HepG2 (cell line): ENCODE measurements around the gene EIF4EBP3. TPM values are rescaled to one million over a fixed set of nuclear protein-coding genes. Genes with fewer than 3 reads are reported as not detected.

Experiments used
- SAFB2 ChIP-seq: sonication (generic); formaldehyde crosslinking; IDR thresholded peaks from 2 replicates; pipeline ENCODE4 v1.5.1; 2020; ENCODE audit warnings: missing genetic modification reagents, low read depth, mild to moderate bottlenecking, borderline replicate concordance
- SMARCE1 ChIP-seq: fragments of 450-650 bp; IDR thresholded peaks from 2 replicates; pipeline ENCODE4 v1.6.1; 2017; ENCODE audit warnings: borderline replicate concordance
- ZNF205 ChIP-seq: IDR thresholded peaks from 2 replicates; pipeline ENCODE4 v1.6.1; 2018; ENCODE audit warnings: missing biosample characterization, missing genetic modification reagents
- ZNF251 ChIP-seq: sonication (generic); formaldehyde crosslinking; IDR thresholded peaks from 2 replicates; pipeline ENCODE4 v1.9.0; 2021; ENCODE audit warnings: mild to moderate bottlenecking, missing genetic modification reagents
- ZNF776 ChIP-seq: sonication (generic); formaldehyde crosslinking; IDR thresholded peaks from 2 replicates; pipeline ENCODE4 v1.4.0; 2020; ENCODE audit warnings: mild to moderate bottlenecking, missing genetic modification reagents
- polyA plus RNA-seq, 8 experiments: library from polyadenylated mRNA; depleted of rRNA in 3 of 8; stranded (reverse) in 7 of 8; unstranded in 1 of 8; fragments of >200 nt; fragmentation: Illumina TruSeq in 4 of 8; extraction: Trizol in 4 of 8; gene quantifications; 2 replicates each; pipeline versions ENCODE4 v1.2.1 to v1.2.3, GENCODE V29; 2011 to 2016; ENCODE audit warnings: low read depth in 4 of 8, missing spikeins in 1 of 8, mixed read lengths in 1 of 8; ENCODE audit not compliant: insufficient read depth in 1 of 8
- total RNA-seq, 5 experiments: library from RNA; depleted of rRNA; stranded (reverse); fragments of >200 nt; fragmentation: Illumina TruSeq; extraction: Trizol; gene quantifications; 2 replicates each; pipeline ENCODE4 v1.2.3, GENCODE V29; 2016; ENCODE audit warnings: low read depth in 1 of 5
- TF ChIP-seq, protein P1 (sequence below): sonication (generic); formaldehyde crosslinking; IDR thresholded peaks from 2 replicates; pipeline ENCODE4 v1.4.0; 2020; ENCODE audit warnings: missing genetic modification reagents, mild to moderate bottlenecking, borderline replicate concordance
- TF ChIP-seq, protein P2 (sequence below): sonication (generic); formaldehyde crosslinking; IDR thresholded peaks from 2 replicates; pipeline ENCODE4 v1.4.0; 2020; ENCODE audit warnings: mild to moderate bottlenecking, missing genetic modification reagents, borderline replicate concordance
- TF ChIP-seq, protein P3 (sequence below): sonication (generic); formaldehyde crosslinking; IDR thresholded peaks from 2 replicates; pipeline ENCODE4 v1.4.0; 2020; ENCODE audit warnings: mild to moderate bottlenecking, missing genetic modification reagents
- TF ChIP-seq, protein P4 (sequence below): sonication (generic); formaldehyde crosslinking; IDR thresholded peaks from one replicate; pipeline ENCODE4 v1.5.1; 2020; ENCODE audit warnings: mild to moderate bottlenecking, missing genetic modification reagents; ENCODE audit errors: not compliant biosample characterization
- TF ChIP-seq, protein P5 (sequence below): sonication (generic); formaldehyde crosslinking; IDR thresholded peaks from 2 replicates; pipeline ENCODE4 v1.4.0; 2020; ENCODE audit warnings: mild to moderate bottlenecking, missing genetic modification reagents

EIF4EBP3 gene
- total and polyA plus RNA-seq, 2 of the 13 experiments (the other 11 are each of a cell fraction or from before 2014, with no cell fraction given): 0.61 to 1.7 TPM

DNA sequence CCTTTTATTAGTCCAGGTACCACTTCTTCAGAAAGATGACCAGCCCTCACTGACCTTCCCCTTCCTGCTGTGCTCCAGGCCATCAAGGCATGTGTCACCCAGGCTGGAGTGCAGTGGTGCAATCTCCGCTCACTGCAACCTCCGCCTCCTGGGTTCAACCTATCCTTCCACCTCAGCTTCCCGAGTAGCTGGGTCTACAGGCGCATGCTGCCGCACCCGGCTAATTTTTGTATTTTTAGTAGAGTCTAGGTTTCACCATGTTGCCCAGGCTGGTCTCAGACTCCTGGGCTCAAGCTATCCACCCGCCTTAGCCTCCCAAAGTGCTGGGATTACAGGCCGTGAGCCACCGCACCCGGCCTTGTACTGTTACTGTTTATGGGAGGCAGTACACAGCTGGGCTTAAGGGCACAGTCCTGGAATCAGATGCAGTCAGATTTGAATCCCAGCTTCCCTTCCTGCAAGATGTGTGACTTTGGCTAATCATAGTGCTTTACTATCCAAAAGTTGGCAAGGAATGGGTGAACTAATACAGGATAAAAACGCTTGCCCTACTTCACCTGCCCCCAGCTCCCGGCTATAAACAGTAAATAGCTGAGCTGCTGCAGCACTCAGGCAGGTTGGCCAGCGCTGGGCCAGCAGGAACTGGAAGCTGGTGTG is 483 bp upstream of the EIF4EBP3 start (continued):
- TF ChIP-seq, protein P1, sequence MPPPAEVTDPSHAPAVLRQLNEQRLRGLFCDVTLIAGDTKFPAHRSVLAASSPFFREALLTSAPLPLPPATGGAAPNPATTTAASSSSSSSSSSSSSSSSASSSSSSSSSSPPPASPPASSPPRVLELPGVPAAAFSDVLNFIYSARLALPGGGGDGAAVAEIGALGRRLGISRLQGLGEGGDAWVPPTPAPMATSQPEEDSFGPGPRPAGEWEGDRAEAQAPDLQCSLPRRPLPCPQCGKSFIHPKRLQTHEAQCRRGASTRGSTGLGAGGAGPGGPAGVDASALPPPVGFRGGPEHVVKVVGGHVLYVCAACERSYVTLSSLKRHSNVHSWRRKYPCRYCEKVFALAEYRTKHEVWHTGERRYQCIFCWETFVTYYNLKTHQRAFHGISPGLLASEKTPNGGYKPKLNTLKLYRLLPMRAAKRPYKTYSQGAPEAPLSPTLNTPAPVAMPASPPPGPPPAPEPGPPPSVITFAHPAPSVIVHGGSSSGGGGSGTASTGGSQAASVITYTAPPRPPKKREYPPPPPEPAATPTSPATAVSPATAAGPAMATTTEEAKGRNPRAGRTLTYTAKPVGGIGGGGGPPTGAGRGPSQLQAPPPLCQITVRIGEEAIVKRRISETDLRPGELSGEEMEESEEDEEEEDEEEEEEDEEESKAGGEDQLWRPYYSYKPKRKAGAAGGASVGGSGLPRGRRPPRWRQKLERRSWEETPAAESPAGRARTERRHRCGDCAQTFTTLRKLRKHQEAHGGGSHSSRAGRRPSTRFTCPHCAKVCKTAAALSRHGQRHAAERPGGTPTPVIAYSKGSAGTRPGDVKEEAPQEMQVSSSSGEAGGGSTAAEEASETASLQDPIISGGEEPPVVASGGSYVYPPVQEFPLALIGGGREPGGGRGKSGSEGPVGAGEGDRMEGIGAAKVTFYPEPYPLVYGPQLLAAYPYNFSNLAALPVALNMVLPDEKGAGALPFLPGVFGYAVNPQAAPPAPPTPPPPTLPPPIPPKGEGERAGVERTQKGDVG (CRISPR knock-in tag): no peak; the same call in 1 of the 2 replicates
- TF ChIP-seq, protein P2, sequence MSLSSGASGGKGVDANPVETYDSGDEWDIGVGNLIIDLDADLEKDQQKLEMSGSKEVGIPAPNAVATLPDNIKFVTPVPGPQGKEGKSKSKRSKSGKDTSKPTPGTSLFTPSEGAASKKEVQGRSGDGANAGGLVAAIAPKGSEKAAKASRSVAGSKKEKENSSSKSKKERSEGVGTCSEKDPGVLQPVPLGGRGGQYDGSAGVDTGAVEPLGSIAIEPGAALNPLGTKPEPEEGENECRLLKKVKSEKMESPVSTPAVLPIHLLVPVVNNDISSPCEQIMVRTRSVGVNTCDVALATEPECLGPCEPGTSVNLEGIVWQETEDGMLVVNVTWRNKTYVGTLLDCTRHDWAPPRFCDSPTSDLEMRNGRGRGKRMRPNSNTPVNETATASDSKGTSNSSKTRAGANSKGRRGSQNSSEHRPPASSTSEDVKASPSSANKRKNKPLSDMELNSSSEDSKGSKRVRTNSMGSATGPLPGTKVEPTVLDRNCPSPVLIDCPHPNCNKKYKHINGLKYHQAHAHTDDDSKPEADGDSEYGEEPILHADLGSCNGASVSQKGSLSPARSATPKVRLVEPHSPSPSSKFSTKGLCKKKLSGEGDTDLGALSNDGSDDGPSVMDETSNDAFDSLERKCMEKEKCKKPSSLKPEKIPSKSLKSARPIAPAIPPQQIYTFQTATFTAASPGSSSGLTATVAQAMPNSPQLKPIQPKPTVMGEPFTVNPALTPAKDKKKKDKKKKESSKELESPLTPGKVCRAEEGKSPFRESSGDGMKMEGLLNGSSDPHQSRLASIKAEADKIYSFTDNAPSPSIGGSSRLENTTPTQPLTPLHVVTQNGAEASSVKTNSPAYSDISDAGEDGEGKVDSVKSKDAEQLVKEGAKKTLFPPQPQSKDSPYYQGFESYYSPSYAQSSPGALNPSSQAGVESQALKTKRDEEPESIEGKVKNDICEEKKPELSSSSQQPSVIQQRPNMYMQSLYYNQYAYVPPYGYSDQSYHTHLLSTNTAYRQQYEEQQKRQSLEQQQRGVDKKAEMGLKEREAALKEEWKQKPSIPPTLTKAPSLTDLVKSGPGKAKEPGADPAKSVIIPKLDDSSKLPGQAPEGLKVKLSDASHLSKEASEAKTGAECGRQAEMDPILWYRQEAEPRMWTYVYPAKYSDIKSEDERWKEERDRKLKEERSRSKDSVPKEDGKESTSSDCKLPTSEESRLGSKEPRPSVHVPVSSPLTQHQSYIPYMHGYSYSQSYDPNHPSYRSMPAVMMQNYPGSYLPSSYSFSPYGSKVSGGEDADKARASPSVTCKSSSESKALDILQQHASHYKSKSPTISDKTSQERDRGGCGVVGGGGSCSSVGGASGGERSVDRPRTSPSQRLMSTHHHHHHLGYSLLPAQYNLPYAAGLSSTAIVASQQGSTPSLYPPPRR (CRISPR knock-in tag): 0 out of 2 replicates have a peak, but pooled peaks have one; percentile 4
- no peak for TF ChIP-seq SAFB2 (CRISPR knock-in tag)
- TF ChIP-seq, protein P3, sequence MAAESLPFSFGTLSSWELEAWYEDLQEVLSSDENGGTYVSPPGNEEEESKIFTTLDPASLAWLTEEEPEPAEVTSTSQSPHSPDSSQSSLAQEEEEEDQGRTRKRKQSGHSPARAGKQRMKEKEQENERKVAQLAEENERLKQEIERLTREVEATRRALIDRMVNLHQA (CRISPR knock-in tag): no peak
- TF ChIP-seq ZNF776 (CRISPR knock-in tag): no peak
- no peak for TF ChIP-seq ZNF205 (CRISPR knock-in tag)
- TF ChIP-seq SMARCE1: no peak
- TF ChIP-seq, protein P4, sequence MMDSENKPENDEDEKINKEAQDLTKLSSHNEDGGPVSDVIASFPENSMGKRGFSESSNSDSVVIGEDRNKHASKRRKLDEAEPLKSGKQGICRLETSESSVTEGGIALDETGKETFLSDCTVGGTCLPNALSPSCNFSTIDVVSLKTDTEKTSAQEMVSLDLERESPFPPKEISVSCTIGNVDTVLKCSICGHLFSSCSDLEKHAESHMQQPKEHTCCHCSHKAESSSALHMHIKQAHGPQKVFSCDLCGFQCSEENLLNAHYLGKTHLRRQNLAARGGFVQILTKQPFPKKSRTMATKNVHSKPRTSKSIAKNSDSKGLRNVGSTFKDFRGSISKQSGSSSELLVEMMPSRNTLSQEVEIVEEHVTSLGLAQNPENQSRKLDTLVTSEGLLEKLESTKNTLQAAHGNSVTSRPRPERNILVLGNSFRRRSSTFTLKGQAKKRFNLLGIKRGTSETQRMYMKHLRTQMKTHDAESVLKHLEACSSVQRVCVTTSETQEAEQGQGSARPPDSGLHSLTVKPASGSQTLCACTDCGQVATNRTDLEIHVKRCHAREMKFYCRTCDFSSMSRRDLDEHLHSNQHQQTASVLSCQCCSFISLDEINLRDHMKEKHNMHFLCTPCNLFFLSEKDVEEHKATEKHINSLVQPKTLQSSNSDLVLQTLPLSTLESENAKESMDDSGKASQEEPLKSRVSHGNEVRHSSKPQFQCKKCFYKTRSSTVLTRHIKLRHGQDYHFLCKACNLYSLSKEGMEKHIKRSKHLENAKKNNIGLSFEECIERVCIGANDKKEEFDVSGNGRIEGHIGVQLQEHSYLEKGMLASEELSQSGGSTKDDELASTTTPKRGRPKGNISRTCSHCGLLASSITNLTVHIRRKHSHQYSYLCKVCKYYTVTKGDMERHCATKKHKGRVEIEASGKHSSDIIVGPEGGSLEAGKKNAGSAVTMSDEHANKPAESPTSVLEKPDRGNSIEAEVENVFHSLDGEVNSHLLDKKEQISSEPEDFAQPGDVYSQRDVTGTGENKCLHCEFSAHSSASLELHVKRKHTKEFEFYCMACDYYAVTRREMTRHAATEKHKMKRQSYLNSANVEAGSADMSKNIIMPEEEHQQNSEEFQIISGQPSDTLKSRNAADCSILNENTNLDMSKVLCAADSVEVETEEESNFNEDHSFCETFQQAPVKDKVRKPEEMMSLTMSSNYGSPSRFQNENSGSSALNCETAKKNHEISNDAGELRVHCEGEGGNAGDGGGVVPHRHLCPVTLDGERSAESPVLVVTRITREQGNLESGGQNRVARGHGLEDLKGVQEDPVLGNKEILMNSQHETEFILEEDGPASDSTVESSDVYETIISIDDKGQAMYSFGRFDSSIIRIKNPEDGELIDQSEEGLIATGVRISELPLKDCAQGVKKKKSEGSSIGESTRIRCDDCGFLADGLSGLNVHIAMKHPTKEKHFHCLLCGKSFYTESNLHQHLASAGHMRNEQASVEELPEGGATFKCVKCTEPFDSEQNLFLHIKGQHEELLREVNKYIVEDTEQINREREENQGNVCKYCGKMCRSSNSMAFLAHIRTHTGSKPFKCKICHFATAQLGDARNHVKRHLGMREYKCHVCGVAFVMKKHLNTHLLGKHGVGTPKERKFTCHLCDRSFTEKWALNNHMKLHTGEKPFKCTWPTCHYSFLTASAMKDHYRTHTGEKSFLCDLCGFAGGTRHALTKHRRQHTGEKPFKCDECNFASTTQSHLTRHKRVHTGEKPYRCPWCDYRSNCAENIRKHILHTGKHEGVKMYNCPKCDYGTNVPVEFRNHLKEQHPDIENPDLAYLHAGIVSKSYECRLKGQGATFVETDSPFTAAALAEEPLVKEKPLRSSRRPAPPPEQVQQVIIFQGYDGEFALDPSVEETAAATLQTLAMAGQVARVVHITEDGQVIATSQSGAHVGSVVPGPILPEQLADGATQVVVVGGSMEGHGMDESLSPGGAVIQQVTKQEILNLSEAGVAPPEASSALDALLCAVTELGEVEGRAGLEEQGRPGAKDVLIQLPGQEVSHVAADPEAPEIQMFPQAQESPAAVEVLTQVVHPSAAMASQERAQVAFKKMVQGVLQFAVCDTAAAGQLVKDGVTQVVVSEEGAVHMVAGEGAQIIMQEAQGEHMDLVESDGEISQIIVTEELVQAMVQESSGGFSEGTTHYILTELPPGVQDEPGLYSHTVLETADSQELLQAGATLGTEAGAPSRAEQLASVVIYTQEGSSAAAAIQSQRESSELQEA (CRISPR knock-in tag): peak; percentile 74
- TF ChIP-seq, protein P5, sequence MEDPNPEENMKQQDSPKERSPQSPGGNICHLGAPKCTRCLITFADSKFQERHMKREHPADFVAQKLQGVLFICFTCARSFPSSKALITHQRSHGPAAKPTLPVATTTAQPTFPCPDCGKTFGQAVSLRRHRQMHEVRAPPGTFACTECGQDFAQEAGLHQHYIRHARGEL: no peak
- TF ChIP-seq ZNF251 (CRISPR knock-in tag): no peak
